ENCODE measurements around the gene NDEL1. TPM values are rescaled to one million over a fixed set of nuclear protein-coding genes. Genes with fewer than 3 reads are reported as not detected.

The NDEL1 gene
- total and polyA plus RNA-seq, 9 of the 15 experiments (the other 6 are each of a cell fraction or from before 2014, with no cell fraction given) = 0.86 to 30.5 (median 22.7) TPM

- H3K9me1 ChIP-seq (ENCODE audit: control insufficient read depth, insufficient read depth, low read length) = no peaks in the 10 kb centered on the region
- intact Hi-C loops (cut with micrococcal nuclease) = no loop called here
- DNase-seq (ENCODE audit: extremely low read depth in 1 of 4, low spot score in 3 of 4) (no peak), ATAC-seq (no peak; the same call in 2 of the 3 replicates), FAIRE-seq (no peak)
- WGBS (ENCODE audit: insufficient coverage, low coverage, missing lambda C conversion rate) = 92% methylated on average over 8 of the region's 15 CpGs
- H2AFZ ChIP-seq (ENCODE audit: low read depth, low read length) = no peak overlapping the region
- H3K27ac ChIP-seq (ENCODE audit: extremely low read depth, low read depth, low read length) = no peak overlapping the region
- TF ChIP-seq OTX1 (CRISPR knock-in tag; IDR thresholded peaks at IDR 0.05) (no peak), C11orf30 (IDR thresholded peaks at IDR 0.05; ENCODE audit: low read depth) (peak; percentile 52; the same call in 1 of the 2 replicates), MAFG (tag; conservative IDR thresholded peaks at IDR 0.05) (0 out of 2 replicates have a peak, but pooled peaks have one; percentile 6), PREB (CRISPR knock-in tag; IDR thresholded peaks at IDR 0.05) (no peak), RBM22 (IDR thresholded peaks at IDR 0.05; ENCODE audit: low read depth, low read length, poor library complexity, severe bottlenecking) (peak; percentile 43), ZNF316 (IDR thresholded peaks at IDR 0.05) (peak; percentile 54), POLR2G (IDR thresholded peaks at IDR 0.05; ENCODE audit: low read depth, low read length) (peak; percentile 66), MAFK (IDR thresholded peaks at IDR 0.05; ENCODE audit: low read length) (0 out of 2 replicates have a peak, but pooled peaks have one; percentile 15)
- no peak overlapping the region for H3K9ac ChIP-seq (ENCODE audit: insufficient read depth in 1 of 2, low read depth in 2 of 2, low read length in 2 of 2)
- no peaks in the 10 kb centered on the region for H3K9me3 ChIP-seq (replicated peaks; ENCODE audit: control insufficient read depth, insufficient read depth, low read depth, low read length)
- H4K20me1 ChIP-seq (replicated peaks; ENCODE audit: control insufficient read depth, insufficient read depth, low read length) = 0 out of 2 replicates have a peak, but pooled peaks cover 4% of the 10 kb centered on the region
- no peaks in the 10 kb centered on the region for H3K27me3 ChIP-seq (ENCODE audit: control insufficient read depth in 2 of 2, insufficient read depth in 2 of 2, low read length in 2 of 2)
- in situ Hi-C loops (cut with MboI) = no loop called here
- H3K4me2 ChIP-seq (ENCODE audit: insufficient read depth, low read length) = no peak overlapping the region
- H3K4me3 ChIP-seq = no peak overlapping the region
- ChIA-PET POLR2A (interaction anchor here (1.3 kb wide), 1 partner anchor 13 kb away, joined by 4 read pairs; no protein-coding TSS in a partner anchor), CTCF (ENCODE audit: low intra/inter-chr PET ratio) (no interaction called here)
- BruUV-seq (replicated peaks) = no TSS peak
- H3K4me1 ChIP-seq (replicated peaks in 1 of 2; ENCODE audit: control insufficient read depth in 2 of 2, insufficient read depth in 2 of 2, low read length in 2 of 2) = no peaks in the 10 kb centered on the region
- H3K36me3 ChIP-seq (ENCODE audit: control insufficient read depth, insufficient read depth, low read length) = peaks cover 82% of the 10 kb centered on the region; the same call in 2 of the 3 replicates
- no peaks in the 10 kb centered on the region for H3K79me2 ChIP-seq (ENCODE audit: control insufficient read depth, insufficient read depth, low read length)
These were observed 39.1 kb downstream of the NDEL1 start for GRCh38 chr17:8474826-8475225.

Data from K562 (cell line).